Neural cell (in vitro differentiated cells): ENCODE measurements around the gene WASF1.

ENCODE experiments used
- CTCF ChIP-seq: fragments of 450-650 bp; IDR thresholded peaks from 2 replicates; pipeline ENCODE4 v1.5.1; 2014; ENCODE audit warnings: antibody characterized with exemption, mild to moderate bottlenecking, moderate library complexity; ENCODE audit not compliant: poor library complexity, severe bottlenecking
- EZH2 ChIP-seq: fragments of 200-600, 300-800 bp; shearing (Covaris generic), sonication (generic); IDR thresholded peaks from 2 replicates; pipeline ENCODE4 v1.6.1; 2014; ENCODE audit warnings: antibody characterized with exemption, low read length, borderline replicate concordance, mild to moderate bottlenecking; ENCODE audit not compliant: insufficient read depth, poor library complexity, severe bottlenecking
- POLR2AphosphoS5 ChIP-seq: IDR thresholded peaks from 2 replicates; pipeline ENCODE4 v1.6.1; 2012
- RAD21 ChIP-seq: fragments of 450-650 bp; conservative IDR thresholded peaks from 2 replicates; pipeline ENCODE4 v1.6.1; 2014; ENCODE audit warnings: antibody characterized with exemption, mild to moderate bottlenecking, moderate library complexity

- TF ChIP-seq CTCF: no peak
- TF ChIP-seq POLR2AphosphoS5: no peak
- TF ChIP-seq EZH2: no peak
- no peak for TF ChIP-seq RAD21
Observed at GRCh38 chr6:110137924-110138887, 41.3 kb downstream of the WASF1 start.
